ENCODE data around the gene METTL17. TPM values are rescaled to one million over a fixed set of nuclear protein-coding genes. Genes with fewer than 3 reads are reported as not detected.

The METTL17 gene
- total RNA-seq, 1 experiment from 2014 or later, result 95.4 TPM

- no peaks in the 10 kb centered on the region for H3K27me3 ChIP-seq (replicated peaks; ENCODE audit: insufficient read depth, low read depth, low read length, poor library complexity)
- POLR2A ChIA-PET (ENCODE audit: low non-redundant PET), result no interaction called here
- DNase-seq (ENCODE audit: low spot score), result no peak
- H3K4me1 ChIP-seq (ENCODE audit: insufficient read depth, low read length, poor library complexity, severe bottlenecking), result peaks cover 3% of the 10 kb centered on the region
- BruUV-seq (replicated peaks), result no TSS peak
- H3K4me3 ChIP-seq (ENCODE audit: low read depth, low read length, poor library complexity, severe bottlenecking), result no peak overlapping the region
- no peak overlapping the region for H3K27ac ChIP-seq (ENCODE audit: low read depth, low read length, poor library complexity, severe bottlenecking)
- intact Hi-C loops (cut with micrococcal nuclease; ENCODE audit: unreplicated experiment), result no loop called here
- H3K36me3 ChIP-seq (ENCODE audit: insufficient read depth, low read length, poor library complexity, severe bottlenecking), result no peaks in the 10 kb centered on the region
- no peaks in the 10 kb centered on the region for H3K9me3 ChIP-seq (ENCODE audit: low read depth, low read length, poor library complexity, severe bottlenecking)
- CTCF ChIA-PET, result no interaction called here
- TF ChIP-seq CTCF (conservative IDR thresholded peaks at IDR 0.05; ENCODE audit: low read depth, low read length), result no peak
- no peak for TF ChIP-seq EZH2 (IDR thresholded peaks at IDR 0.05; ENCODE audit: borderline replicate concordance, low read depth, low read length, poor library complexity, severe bottlenecking)
Measured at GRCh38 chr14:20976291-20976690, 13.5 kb upstream of the METTL17 start.

- POLR2A ChIA-PET (ENCODE audit: low non-redundant PET), result interaction anchor here (0.6 kb wide), 1 partner anchor 119 kb away, joined by 4 read pairs; no protein-coding TSS in a partner anchor
- TF ChIP-seq CTCF (conservative IDR thresholded peaks at IDR 0.05; ENCODE audit: low read depth, low read length) (no peak), EZH2 (IDR thresholded peaks at IDR 0.05; ENCODE audit: borderline replicate concordance, low read depth, low read length, poor library complexity, severe bottlenecking) (no peak)
- CTCF ChIA-PET, result no interaction called here
- no peaks in the 10 kb centered on the region for H3K9me3 ChIP-seq (ENCODE audit: low read depth, low read length, poor library complexity, severe bottlenecking)
- no peak for DNase-seq (ENCODE audit: low spot score)
- no peaks in the 10 kb centered on the region for H3K4me1 ChIP-seq (ENCODE audit: insufficient read depth, low read length, poor library complexity, severe bottlenecking)
- intact Hi-C loops (cut with micrococcal nuclease; ENCODE audit: unreplicated experiment), result no loop called here
- H3K4me3 ChIP-seq (ENCODE audit: low read depth, low read length, poor library complexity, severe bottlenecking), result no peak overlapping the region
- BruUV-seq (replicated peaks), result no TSS peak
- no peaks in the 10 kb centered on the region for H3K36me3 ChIP-seq (ENCODE audit: insufficient read depth, low read length, poor library complexity, severe bottlenecking)
- no peaks in the 10 kb centered on the region for H3K27me3 ChIP-seq (replicated peaks; ENCODE audit: insufficient read depth, low read depth, low read length, poor library complexity)
- no peak overlapping the region for H3K27ac ChIP-seq (ENCODE audit: low read depth, low read length, poor library complexity, severe bottlenecking)
Measured at GRCh38 chr14:20978687-20979086, 11.1 kb upstream of the METTL17 start.

- no peaks in the 10 kb centered on the region for H3K9me3 ChIP-seq (ENCODE audit: low read depth, low read length, poor library complexity, severe bottlenecking)
- H3K27ac ChIP-seq (ENCODE audit: low read depth, low read length, poor library complexity, severe bottlenecking), result no peak overlapping the region
- H3K4me3 ChIP-seq (ENCODE audit: low read depth, low read length, poor library complexity, severe bottlenecking), result no peak overlapping the region
- CTCF ChIA-PET, result interaction anchor here (0.5 to 1.2 kb wide), 2 partner anchors 10 to 1109 kb away, joined by 5 to 7 read pairs; no protein-coding TSS in a partner anchor
- no peaks in the 10 kb centered on the region for H3K27me3 ChIP-seq (replicated peaks; ENCODE audit: insufficient read depth, low read depth, low read length, poor library complexity)
- H3K36me3 ChIP-seq (ENCODE audit: insufficient read depth, low read length, poor library complexity, severe bottlenecking), result no peaks in the 10 kb centered on the region
- no TSS peak for BruUV-seq (replicated peaks)
- no peak for DNase-seq (ENCODE audit: low spot score)
- H3K4me1 ChIP-seq (ENCODE audit: insufficient read depth, low read length, poor library complexity, severe bottlenecking), result no peaks in the 10 kb centered on the region
- POLR2A ChIA-PET (ENCODE audit: low non-redundant PET), result no interaction called here
- TF ChIP-seq EZH2 (IDR thresholded peaks at IDR 0.05; ENCODE audit: borderline replicate concordance, low read depth, low read length, poor library complexity, severe bottlenecking) (no peak), CTCF (conservative IDR thresholded peaks at IDR 0.05; ENCODE audit: low read depth, low read length) (no peak)
- intact Hi-C loops (cut with micrococcal nuclease; ENCODE audit: unreplicated experiment), result no loop called here
Measured at GRCh38 chr14:20980906-20981305, 8.9 kb upstream of the METTL17 start.
